GM10248 (cell line): Measurements from ENCODE around the gene CABLES1.

Experiments
- CTCF ChIA-PET: fragments of 300-600 bp; sonication (Branson Sonifier 250); formaldehyde crosslinking; extraction: SDS; loops from one replicate; lab custom pipeline; 2021; ENCODE audit warnings: antibody characterized with exemption; lab: Yijun Ruan, JAX
- POLR2A ChIA-PET: fragments of 350-650 bp; sonication (Branson Sonifier 250); formaldehyde crosslinking; extraction: SDS; loops from one replicate; lab custom pipeline; 2020; ENCODE audit warnings: antibody characterized with exemption; lab: Yijun Ruan, JAX
- DNase-seq: peaks from one replicate; pipeline ENCODE4 v3.0.0; 2012; ENCODE audit errors: extremely low spot score
- CTCF ChIP-seq: IDR thresholded peaks from 2 replicates; pipeline ENCODE4 v1.5.1; 2012; ENCODE audit warnings: mild to moderate bottlenecking, low read depth; ENCODE audit errors: extremely low read depth, missing control alignments, control extremely low read depth

Gene CABLES1

DNA sequence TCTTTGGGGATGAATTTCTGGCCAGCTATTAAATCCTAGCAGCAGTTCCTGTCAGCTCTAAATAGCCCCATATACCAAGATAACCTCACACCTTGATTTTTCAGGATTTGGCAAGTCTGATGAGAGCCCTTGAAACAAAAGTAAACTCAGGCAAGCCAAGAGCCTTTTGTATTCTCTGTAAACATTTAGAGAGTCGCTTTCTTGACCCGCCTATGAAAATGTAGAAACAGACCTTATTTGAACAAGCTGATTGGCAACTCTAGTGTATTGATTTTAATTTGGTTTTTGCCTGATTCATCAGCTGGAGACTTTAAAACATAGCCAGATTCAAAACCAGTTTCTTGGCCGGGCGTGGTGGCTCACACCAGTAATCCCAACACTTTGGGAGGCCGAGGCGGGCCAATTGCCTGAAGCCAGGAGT lies 43.4 kb downstream of the CABLES1 start:
- CTCF ChIA-PET: no interaction called here
- POLR2A ChIA-PET: interaction anchor here (1.0 kb wide), 1 partner anchor 22 kb away, joined by 3 read pairs; no protein-coding TSS in a partner anchor
- no peak for DNase-seq
- TF ChIP-seq CTCF: no peak

GRCh38 chr18:23179416-23179815 lies 44.1 kb downstream of the CABLES1 start:
- ChIA-PET POLR2A (no interaction called here), CTCF (interaction anchor here (1.1 kb wide), 1 partner anchor 19 kb away, joined by 3 read pairs; no protein-coding TSS in a partner anchor)
- no peak for DNase-seq
- TF ChIP-seq CTCF: no peak

DNA sequence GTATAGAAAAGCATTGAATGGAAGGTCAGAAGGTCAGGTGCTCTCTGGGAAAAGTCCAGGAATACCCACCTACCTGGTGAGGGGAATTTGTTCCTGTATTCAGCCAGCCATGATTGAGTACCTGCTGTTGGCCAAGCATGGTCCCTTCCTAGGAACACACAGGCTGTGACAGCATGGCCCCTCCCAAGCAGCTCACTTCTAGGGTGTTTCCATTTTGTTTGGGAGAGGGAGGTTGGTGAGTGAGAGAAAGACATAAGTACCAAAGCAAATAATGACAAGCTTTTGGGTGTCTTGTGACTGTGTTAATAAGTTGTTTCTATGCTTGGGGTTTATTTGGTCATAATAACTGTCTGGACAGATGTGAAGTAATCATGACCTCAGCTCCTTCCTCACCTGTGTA lies 46.3 kb downstream of the CABLES1 start:
- DNase-seq: no peak
- no peak for TF ChIP-seq CTCF
- POLR2A ChIA-PET: interaction anchor here (0.7 kb wide), 1 partner anchor 171 kb away, joined by 3 read pairs; no protein-coding TSS in a partner anchor
- CTCF ChIA-PET: interaction anchor here (1.6 to 2.0 kb wide), 2 partner anchors 13 to 14 kb away, joined by 4 to 6 read pairs; no protein-coding TSS in a partner anchor

GRCh38 chr18:23182606-23183005 lies 47.3 kb downstream of the CABLES1 start:
- TF ChIP-seq CTCF: no peak
- ChIA-PET POLR2A (no interaction called here), CTCF (interaction anchor here (0.7 to 2.0 kb wide), 4 partner anchors 9 to 14 kb away, joined by 3 to 6 read pairs (median 4); no protein-coding TSS in a partner anchor)
- DNase-seq: no peak

DNA sequence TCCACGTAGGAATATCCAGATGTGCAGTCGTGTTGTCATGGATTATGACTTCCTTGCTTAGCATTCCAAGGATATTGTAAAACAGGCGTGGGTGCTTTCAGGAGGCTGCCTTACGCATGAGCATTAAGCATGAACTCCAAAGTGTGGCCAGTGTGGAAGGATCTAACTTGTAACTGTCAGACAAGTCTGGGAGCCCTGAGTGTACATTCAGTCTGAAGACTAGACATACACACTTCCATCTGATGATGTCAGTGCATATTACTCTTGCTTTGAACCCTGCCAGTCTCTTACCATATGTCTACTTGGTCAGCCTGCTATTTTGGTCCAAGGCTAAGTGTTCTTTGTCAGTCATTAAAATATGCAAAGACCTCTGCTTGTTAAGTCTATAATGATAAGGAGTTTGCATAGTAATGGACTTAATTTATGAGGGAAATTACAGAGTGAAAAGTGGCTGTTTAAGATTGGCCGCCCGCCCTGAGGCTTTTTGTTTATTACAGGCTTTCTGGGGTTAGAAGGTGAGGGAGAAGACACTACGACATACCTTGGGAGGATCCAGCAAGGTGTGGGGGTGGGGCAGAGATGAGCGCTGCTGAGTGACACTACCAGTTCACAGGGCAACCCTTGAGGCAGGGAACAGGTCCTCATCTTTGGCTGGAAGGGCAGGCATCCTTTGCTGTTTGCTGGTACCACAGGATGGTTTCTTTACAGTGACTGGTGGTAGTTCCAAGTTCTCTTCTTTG lies 48.3 kb downstream of the CABLES1 start:
- no peak for TF ChIP-seq CTCF
- ChIA-PET POLR2A (no interaction called here), CTCF (interaction anchor here (1.6 to 1.7 kb wide), 2 partner anchors 10 to 23 kb away, joined by 3 to 5 read pairs; no protein-coding TSS in a partner anchor)
- DNase-seq: no peak

- DNase-seq: no peak
- no peak for TF ChIP-seq CTCF
- CTCF ChIA-PET: interaction anchor here (1.2 to 1.5 kb wide), 2 partner anchors 12 to 55 kb away, joined by 4 to 5 read pairs; no protein-coding TSS in a partner anchor
- POLR2A ChIA-PET: no interaction called here
These were observed 51.5 kb downstream of the CABLES1 start for GRCh38 chr18:23186781-23187180.
